Ishikawa (cell line): ENCODE data around the gene GNB2.

Source experiments
- CEBPB ChIP-seq: IDR thresholded peaks from 2 replicates; pipeline ENCODE4 v1.6.1; 2012
- CREB1 ChIP-seq: IDR thresholded peaks from 2 replicates; pipeline ENCODE4 v1.6.1; 2012; ENCODE audit warnings: low read depth
- EGR1 ChIP-seq: IDR thresholded peaks from 2 replicates; pipeline ENCODE4 v1.6.1; 2012
- EP300 ChIP-seq: IDR thresholded peaks from 2 replicates; pipeline ENCODE4 v1.6.1; 2012; ENCODE audit warnings: borderline replicate concordance
- FOXM1 ChIP-seq: IDR thresholded peaks from 2 replicates; pipeline ENCODE4 v1.6.1; 2012; ENCODE audit warnings: low read depth, borderline replicate concordance
- NFIC ChIP-seq: IDR thresholded peaks from 2 replicates; pipeline ENCODE4 v1.6.1; 2012
- RAD21 ChIP-seq: IDR thresholded peaks from 2 replicates; pipeline ENCODE4 v1.6.1; 2012; ENCODE audit warnings: low read depth
- TAF1 ChIP-seq: IDR thresholded peaks from 2 replicates; pipeline ENCODE4 v1.6.1; 2012; ENCODE audit warnings: low read depth, mild to moderate bottlenecking
- TCF12 ChIP-seq: IDR thresholded peaks from 2 replicates; pipeline ENCODE4 v1.6.1; 2012; ENCODE audit warnings: low read depth
- TEAD4 ChIP-seq: IDR thresholded peaks from 2 replicates; pipeline ENCODE4 v1.6.1; 2012
- YY1 ChIP-seq: IDR thresholded peaks from 2 replicates; pipeline ENCODE4 v1.6.1; 2012; ENCODE audit warnings: low read depth
- ZBTB7A ChIP-seq: IDR thresholded peaks from 2 replicates; pipeline ENCODE4 v1.6.1; 2012; ENCODE audit warnings: low read depth
- TF ChIP-seq, protein P1 (sequence below): IDR thresholded peaks from 2 replicates; pipeline ENCODE4 v1.6.1; 2012
- TF ChIP-seq, protein P2 (sequence below): IDR thresholded peaks from 2 replicates; pipeline ENCODE4 v1.6.1; 2012; ENCODE audit warnings: low read depth, mild to moderate bottlenecking
- TF ChIP-seq, protein P3 (sequence below): IDR thresholded peaks from 2 replicates; pipeline ENCODE4 v1.6.1; 2012

Gene GNB2

DNA sequence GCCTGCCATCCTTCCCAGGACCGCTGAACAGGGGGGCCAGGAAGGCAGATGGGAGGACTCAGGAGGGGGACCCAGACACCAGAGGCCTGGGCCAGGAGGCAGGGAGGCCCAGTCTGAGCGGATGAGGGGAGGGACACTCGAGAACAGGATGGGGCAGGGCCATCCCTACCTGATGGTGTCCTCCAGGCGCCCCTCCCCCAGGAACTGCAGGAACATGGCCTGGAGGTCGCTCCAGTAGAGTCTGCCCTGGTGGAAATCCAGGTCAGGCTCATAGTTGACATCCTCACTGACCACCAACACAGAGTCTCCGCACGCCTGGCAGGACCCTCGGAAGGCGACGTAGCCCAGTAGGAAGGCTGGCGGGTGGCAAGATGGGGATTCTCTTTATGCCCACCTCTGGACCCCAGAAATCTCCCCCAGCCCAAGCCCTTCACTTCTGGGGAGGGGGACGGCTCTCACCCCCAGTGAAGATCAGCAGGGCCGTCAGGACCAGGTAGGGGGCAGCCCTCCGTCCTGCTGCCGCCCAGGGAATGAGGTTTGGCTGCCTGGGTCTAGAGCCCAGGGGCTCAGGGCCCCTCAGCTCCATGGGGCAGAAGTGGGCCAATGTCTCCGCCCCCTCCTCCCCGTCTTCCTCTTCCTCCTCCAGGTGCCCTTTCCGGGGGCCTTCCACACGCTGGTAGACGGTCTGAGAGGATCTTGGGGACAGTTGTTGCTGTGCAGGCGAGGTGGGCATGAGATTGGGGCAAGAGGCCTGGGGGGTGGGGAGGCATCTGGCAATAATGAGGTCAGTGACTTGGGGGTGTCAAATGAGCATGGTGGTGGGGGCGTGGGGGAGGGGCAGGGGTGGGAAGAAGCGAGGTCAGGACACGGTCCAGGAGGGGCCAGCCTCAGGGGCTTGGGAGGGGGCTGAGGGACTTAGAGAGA, 32.8 kb upstream of the GNB2 start:
- no peak for TF ChIP-seq TEAD4
- no peak for TF ChIP-seq FOXM1
- no peak for TF ChIP-seq ZBTB7A
- TF ChIP-seq, protein P1, sequence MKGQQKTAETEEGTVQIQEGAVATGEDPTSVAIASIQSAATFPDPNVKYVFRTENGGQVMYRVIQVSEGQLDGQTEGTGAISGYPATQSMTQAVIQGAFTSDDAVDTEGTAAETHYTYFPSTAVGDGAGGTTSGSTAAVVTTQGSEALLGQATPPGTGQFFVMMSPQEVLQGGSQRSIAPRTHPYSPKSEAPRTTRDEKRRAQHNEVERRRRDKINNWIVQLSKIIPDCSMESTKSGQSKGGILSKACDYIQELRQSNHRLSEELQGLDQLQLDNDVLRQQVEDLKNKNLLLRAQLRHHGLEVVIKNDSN = no peak
- TF ChIP-seq, protein P2, sequence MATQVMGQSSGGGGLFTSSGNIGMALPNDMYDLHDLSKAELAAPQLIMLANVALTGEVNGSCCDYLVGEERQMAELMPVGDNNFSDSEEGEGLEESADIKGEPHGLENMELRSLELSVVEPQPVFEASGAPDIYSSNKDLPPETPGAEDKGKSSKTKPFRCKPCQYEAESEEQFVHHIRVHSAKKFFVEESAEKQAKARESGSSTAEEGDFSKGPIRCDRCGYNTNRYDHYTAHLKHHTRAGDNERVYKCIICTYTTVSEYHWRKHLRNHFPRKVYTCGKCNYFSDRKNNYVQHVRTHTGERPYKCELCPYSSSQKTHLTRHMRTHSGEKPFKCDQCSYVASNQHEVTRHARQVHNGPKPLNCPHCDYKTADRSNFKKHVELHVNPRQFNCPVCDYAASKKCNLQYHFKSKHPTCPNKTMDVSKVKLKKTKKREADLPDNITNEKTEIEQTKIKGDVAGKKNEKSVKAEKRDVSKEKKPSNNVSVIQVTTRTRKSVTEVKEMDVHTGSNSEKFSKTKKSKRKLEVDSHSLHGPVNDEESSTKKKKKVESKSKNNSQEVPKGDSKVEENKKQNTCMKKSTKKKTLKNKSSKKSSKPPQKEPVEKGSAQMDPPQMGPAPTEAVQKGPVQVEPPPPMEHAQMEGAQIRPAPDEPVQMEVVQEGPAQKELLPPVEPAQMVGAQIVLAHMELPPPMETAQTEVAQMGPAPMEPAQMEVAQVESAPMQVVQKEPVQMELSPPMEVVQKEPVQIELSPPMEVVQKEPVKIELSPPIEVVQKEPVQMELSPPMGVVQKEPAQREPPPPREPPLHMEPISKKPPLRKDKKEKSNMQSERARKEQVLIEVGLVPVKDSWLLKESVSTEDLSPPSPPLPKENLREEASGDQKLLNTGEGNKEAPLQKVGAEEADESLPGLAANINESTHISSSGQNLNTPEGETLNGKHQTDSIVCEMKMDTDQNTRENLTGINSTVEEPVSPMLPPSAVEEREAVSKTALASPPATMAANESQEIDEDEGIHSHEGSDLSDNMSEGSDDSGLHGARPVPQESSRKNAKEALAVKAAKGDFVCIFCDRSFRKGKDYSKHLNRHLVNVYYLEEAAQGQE = no peak
- no peak for TF ChIP-seq TAF1
- TF ChIP-seq, protein P3, sequence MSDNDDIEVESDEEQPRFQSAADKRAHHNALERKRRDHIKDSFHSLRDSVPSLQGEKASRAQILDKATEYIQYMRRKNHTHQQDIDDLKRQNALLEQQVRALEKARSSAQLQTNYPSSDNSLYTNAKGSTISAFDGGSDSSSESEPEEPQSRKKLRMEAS = no peak
- TF ChIP-seq RAD21 = no peak
- no peak for TF ChIP-seq NFIC
- no peak for TF ChIP-seq CREB1
- no peak for TF ChIP-seq EP300
- no peak for TF ChIP-seq EGR1
- TF ChIP-seq TCF12 = no peak
- no peak for TF ChIP-seq YY1
- TF ChIP-seq CEBPB = no peak

DNA sequence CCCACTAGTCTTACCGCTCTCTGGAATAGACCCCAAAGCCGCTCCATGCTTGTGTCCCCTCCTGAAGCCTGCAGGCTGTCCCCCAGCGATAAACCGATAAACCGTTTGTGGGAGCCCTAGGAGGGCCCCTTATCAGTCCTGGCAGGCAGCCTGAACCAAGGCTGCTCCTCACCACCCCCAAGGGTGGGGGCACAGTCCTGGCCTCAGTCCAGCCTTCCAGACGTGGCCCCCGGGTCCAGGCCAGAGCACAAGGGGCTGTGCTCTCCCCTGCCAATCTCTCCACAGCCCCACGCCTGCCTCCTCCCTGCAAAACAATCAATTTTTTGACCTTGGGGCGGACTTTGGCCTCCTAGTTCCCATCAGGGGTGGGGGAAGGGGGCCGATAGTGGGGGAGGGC, 32.1 kb upstream of the GNB2 start, which contains the start of gene TFR2:
Gene TFR2, minus strand, starts transcription at position 90 of the 397 bp plus-strand sequence. Its CDS starts 43 bp downstream, at position 47.
- TF ChIP-seq YY1 (no peak), NFIC (no peak), TCF12 (no peak), FOXM1 (no peak), CEBPB (no peak), TEAD4 (no peak), ZBTB7A (no peak), TAF1 (no peak), EGR1 (no peak), CREB1 (no peak), EP300 (no peak)
- TF ChIP-seq, protein P1 = no peak
- TF ChIP-seq, protein P3 = no peak

GRCh38 chr7:100641860-100642533, 31.5 kb upstream of the GNB2 start:
- TF ChIP-seq TEAD4 = no peak
- TF ChIP-seq CEBPB = no peak
- TF ChIP-seq, protein P2 = no peak

- TF ChIP-seq NFIC = no peak
- no peak for TF ChIP-seq CREB1
- TF ChIP-seq RAD21 = no peak
- no peak for TF ChIP-seq TAF1
- TF ChIP-seq, protein P2 = no peak
- no peak for TF ChIP-seq EGR1
- TF ChIP-seq, protein P1 = no peak
- no peak for TF ChIP-seq TEAD4
These were observed 31.0 kb upstream of the GNB2 start for GRCh38 chr7:100642534-100642907.
